Calu3 (cell line): ENCODE measurements around the gene C2CD4A. TPM values are rescaled to one million over a fixed set of nuclear protein-coding genes. Genes with fewer than 3 reads are reported as not detected.

Experiments used
- BruUV-seq: library from RNA; stranded (reverse); fragments of 400-500 nt; replicated peaks from 2 replicates; lab custom pipeline; 2021; lab: Mats Ljungman, UMichigan
- CTCF ChIA-PET: fragments of 300-600 bp; sonication (Branson Sonifier 250); formaldehyde crosslinking; loops from one replicate; lab custom pipeline; 2022; ENCODE audit warnings: antibody characterized with exemption; lab: Charles Lee
- DNase-seq: peaks from one replicate; pipeline ENCODE4 v3.0.0; 2022
- H3K27ac Mint-ChIP-seq: one replicate; pipeline ENCODE4 v1.8.0; 2022; ENCODE audit warnings: mixed read lengths; ENCODE audit not compliant: unreplicated experiment
- H3K27me3 Mint-ChIP-seq: one replicate; pipeline ENCODE4 v1.8.0; 2022; ENCODE audit warnings: mixed read lengths; ENCODE audit not compliant: unreplicated experiment
- H3K36me3 Mint-ChIP-seq: one replicate; pipeline ENCODE4 v1.8.0; 2022; ENCODE audit warnings: mild to moderate bottlenecking, moderate library complexity, mixed read lengths; ENCODE audit not compliant: insufficient read depth, unreplicated experiment
- H3K4me1 Mint-ChIP-seq: one replicate; pipeline ENCODE4 v1.8.0; 2022; ENCODE audit warnings: mild to moderate bottlenecking, low read depth, mixed read lengths; ENCODE audit not compliant: unreplicated experiment
- H3K4me3 Mint-ChIP-seq: one replicate; pipeline ENCODE4 v1.8.0; 2022; ENCODE audit warnings: mild to moderate bottlenecking, low read depth, moderate library complexity, mixed read lengths; ENCODE audit not compliant: unreplicated experiment
- H3K9me3 Mint-ChIP-seq: one replicate; pipeline ENCODE4 v1.8.0; 2022; ENCODE audit warnings: low read depth, mixed read lengths; ENCODE audit not compliant: unreplicated experiment
- intact Hi-C: fragments of 100-400 bp; cut with micrococcal nuclease; formaldehyde crosslinking; loops from one replicate; pipeline ENCODE4 v1.10.0; 2022; ENCODE audit not compliant: unreplicated experiment
- total RNA-seq: library from RNA; stranded (reverse); gene quantifications from 2 replicates; pipeline ENCODE4 v1.2.3, GENCODE V29; 2022
- TF ChIP-seq, protein P1 (sequence below): fragments of 200-600 bp; IDR thresholded peaks from one replicate; pipeline ENCODE4 v1.8.0; 2022; ENCODE audit warnings: antibody characterized with exemption; ENCODE audit not compliant: unreplicated experiment

C2CD4A gene
- total RNA-seq, 1 experiment from 2014 or later, result 17.6 TPM

DNA sequence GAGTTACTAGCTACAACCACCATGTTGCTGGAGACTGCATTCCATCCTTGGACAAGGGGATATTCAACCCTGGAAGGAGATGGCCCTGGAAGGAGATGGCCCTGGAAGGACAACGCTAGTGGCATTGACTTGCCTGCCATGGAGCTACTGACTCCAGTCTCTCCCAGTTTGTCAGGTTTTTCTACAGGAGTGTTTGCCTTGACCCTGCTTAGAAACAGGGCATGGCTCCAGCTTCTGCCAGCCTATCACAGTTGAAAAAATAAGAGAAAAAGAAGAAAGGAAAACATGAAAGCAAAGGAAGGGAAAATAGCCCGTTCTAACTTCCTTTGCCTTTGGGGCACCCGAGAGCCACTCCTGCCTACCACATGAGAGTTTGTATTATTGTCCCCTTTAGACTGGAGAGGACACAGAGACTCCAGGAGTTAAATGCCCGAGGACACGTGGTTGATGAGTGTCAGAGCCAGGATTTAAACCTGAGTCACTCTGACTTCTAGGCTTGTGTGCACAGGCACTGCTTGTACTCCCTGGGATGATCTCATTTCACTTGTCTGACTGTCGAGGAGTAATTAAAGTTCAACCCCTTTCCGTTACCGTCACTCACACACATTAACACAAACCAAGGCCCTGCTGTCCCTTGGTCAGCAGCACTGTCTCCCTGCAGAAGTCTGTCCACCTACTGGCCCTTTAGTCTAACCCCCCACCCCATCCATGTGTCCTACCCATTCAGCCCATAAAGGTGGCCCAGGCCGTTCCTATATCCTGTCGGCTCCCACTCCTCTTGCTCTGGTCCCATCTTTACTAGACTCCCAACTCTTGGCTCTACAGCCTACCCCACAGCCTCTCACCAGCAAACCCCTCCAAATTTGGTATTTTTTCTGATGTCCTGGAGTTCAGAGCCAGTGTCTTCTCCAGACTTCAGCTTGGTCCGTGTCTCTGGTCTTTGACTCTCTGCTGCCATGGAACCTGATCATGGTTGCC, 46.1 kb downstream of the C2CD4A start:
- TSS peak; percentile 85 for BruUV-seq
- peak; percentile 59 for DNase-seq
- no peaks in the 10 kb centered on the region for H3K27me3 Mint-ChIP-seq
- intact Hi-C loops, result no loop called here
- CTCF ChIA-PET, result interaction anchor here (3.3 kb wide), 1 partner anchor 12 kb away, joined by 17 read pairs; no protein-coding TSS in a partner anchor
- peaks cover 80% of the 10 kb centered on the region for H3K4me1 Mint-ChIP-seq
- TF ChIP-seq, protein P1, sequence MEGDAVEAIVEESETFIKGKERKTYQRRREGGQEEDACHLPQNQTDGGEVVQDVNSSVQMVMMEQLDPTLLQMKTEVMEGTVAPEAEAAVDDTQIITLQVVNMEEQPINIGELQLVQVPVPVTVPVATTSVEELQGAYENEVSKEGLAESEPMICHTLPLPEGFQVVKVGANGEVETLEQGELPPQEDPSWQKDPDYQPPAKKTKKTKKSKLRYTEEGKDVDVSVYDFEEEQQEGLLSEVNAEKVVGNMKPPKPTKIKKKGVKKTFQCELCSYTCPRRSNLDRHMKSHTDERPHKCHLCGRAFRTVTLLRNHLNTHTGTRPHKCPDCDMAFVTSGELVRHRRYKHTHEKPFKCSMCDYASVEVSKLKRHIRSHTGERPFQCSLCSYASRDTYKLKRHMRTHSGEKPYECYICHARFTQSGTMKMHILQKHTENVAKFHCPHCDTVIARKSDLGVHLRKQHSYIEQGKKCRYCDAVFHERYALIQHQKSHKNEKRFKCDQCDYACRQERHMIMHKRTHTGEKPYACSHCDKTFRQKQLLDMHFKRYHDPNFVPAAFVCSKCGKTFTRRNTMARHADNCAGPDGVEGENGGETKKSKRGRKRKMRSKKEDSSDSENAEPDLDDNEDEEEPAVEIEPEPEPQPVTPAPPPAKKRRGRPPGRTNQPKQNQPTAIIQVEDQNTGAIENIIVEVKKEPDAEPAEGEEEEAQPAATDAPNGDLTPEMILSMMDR, result no peak
- H3K27ac Mint-ChIP-seq, result peak overlapping the region; percentile 65
- peaks cover 34% of the 10 kb centered on the region for H3K36me3 Mint-ChIP-seq
- no peak overlapping the region for H3K4me3 Mint-ChIP-seq
- H3K9me3 Mint-ChIP-seq, result peaks cover 4% of the 10 kb centered on the region

DNA sequence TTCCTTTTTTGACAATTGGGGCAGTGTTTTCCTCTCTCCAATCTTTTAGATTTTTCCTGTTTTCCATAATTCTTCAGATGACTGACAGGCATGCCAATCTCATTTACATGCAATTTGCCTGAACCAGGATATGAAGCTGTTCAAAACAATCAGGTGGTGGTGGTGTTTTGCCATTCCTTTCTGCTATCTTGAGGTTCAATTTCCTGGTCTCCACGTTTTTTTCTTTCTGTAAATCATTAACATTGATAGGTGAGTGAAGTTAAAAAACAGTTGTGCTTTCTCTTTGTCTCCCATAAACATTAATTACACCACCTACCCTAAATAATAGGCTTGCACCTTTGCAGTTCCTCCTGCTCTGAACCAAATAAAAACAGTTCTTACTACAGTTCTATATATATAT, 49.1 kb downstream of the C2CD4A start:
- TF ChIP-seq, protein P1, result no peak
- CTCF ChIA-PET, result interaction anchor here (1.0 to 1.1 kb wide), 2 partner anchors 28 to 52 kb away, joined by 3 to 8 read pairs; no protein-coding TSS in a partner anchor
- peaks cover 4% of the 10 kb centered on the region for H3K9me3 Mint-ChIP-seq
- H3K4me3 Mint-ChIP-seq, result no peak overlapping the region
- DNase-seq, result peak; percentile 38
- no TSS peak for BruUV-seq
- H3K4me1 Mint-ChIP-seq, result peaks cover 90% of the 10 kb centered on the region
- intact Hi-C loops, result loop anchor here (2.0 kb wide), 1 partner anchor 137 kb away; no protein-coding TSS in a partner anchor
- H3K36me3 Mint-ChIP-seq, result peaks cover 28% of the 10 kb centered on the region
- H3K27me3 Mint-ChIP-seq, result no peaks in the 10 kb centered on the region
- H3K27ac Mint-ChIP-seq, result peak overlapping the region; percentile 65

- Mint-ChIP-seq H3K4me1 (peaks cover 82% of the 10 kb centered on the region), H3K27ac (peak overlapping the region; percentile 69), H3K36me3 (peaks cover 16% of the 10 kb centered on the region), H3K27me3 (no peaks in the 10 kb centered on the region), H3K4me3 (peak overlapping the region; percentile 2), H3K9me3 (peaks cover 6% of the 10 kb centered on the region)
- intact Hi-C loops, result no loop called here
- CTCF ChIA-PET, result interaction anchor here (0.6 to 1.4 kb wide), 9 partner anchors 9 to 735 kb away, joined by 3 to 9 read pairs (median 4); partner anchors contain the start of gene C2CD4A
- TF ChIP-seq, protein P1, result no peak
- no peak for DNase-seq
- no TSS peak for BruUV-seq
These were observed 51.9 kb downstream of the C2CD4A start for GRCh38 chr15:62118520-62119226.

GRCh38 chr15:62119227-62119864, 52.6 kb downstream of the C2CD4A start:
- TF ChIP-seq, protein P1, result no peak
- peak overlapping the region; percentile 69 for H3K27ac Mint-ChIP-seq
- intact Hi-C loops, result no loop called here
- peaks cover 6% of the 10 kb centered on the region for H3K9me3 Mint-ChIP-seq
- H3K4me3 Mint-ChIP-seq, result peak overlapping the region; percentile 2
- H3K36me3 Mint-ChIP-seq, result peaks cover 16% of the 10 kb centered on the region
- CTCF ChIA-PET, result interaction anchor here (0.6 to 1.4 kb wide), 8 partner anchors 9 to 284 kb away, joined by 3 to 9 read pairs (median 5); partner anchors contain the start of gene C2CD4A
- H3K4me1 Mint-ChIP-seq, result peaks cover 82% of the 10 kb centered on the region
- H3K27me3 Mint-ChIP-seq, result no peaks in the 10 kb centered on the region
- no TSS peak for BruUV-seq
- peak; percentile 57 for DNase-seq
